SK-N-MC (cell line): ENCODE results near the gene KLK14.

Experiments used
- EZH2 ChIP-seq: fragments of 200-600 bp; sonication (generic); IDR thresholded peaks from one replicate; pipeline ENCODE4 v1.6.1; 2017; ENCODE audit warnings: antibody characterized with exemption
- POLR2AphosphoS5 ChIP-seq: IDR thresholded peaks from 2 replicates; pipeline ENCODE4 v1.6.1; 2012; ENCODE audit warnings: mild to moderate bottlenecking, low read depth, low read length, borderline replicate concordance

DNA sequence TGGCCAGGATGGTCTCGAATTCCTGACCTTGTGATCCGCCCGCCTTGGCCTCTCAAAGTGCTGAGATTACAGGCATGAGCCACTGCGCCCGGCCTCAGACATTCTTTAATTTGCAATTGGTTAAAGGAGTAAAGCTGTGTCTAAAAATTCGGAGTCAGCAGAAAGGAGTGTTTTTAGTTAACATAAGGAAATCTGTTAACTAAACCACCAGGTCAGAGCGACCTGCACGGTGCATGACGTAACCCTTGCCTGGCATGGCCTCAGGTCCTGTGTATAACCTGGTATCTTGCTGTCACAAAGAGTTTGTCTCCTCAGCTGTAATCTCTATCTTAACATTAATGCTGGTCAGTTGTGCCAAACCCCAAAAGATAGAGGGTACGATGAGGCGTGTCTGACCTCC is 38.4 kb downstream of the KLK14 start:
- TF ChIP-seq EZH2 (no peak), POLR2AphosphoS5 (no peak)
